T-helper 2 cell treated with Interferon-gamma antibody and Interleukin-4, amounts not matched to agents 100 ng/mL and 5 ng/mL, for 36 hours (primary cell): ENCODE data around the gene FCMR. TPM values are rescaled to one million over a fixed set of nuclear protein-coding genes. Genes with fewer than 3 reads are reported as not detected.

Source experiments
- intact Hi-C: fragments of 100-400 bp; cut with micrococcal nuclease; formaldehyde crosslinking; loops from one replicate; pipeline ENCODE4 v1.15.1; 2023
- total RNA-seq: library from RNA; stranded (reverse); gene quantifications from 2 replicates; pipeline ENCODE4 v1.2.3, GENCODE V29; 2022

Gene FCMR
- total RNA-seq, 1 donor from 2014 or later: 77.6 TPM

DNA sequence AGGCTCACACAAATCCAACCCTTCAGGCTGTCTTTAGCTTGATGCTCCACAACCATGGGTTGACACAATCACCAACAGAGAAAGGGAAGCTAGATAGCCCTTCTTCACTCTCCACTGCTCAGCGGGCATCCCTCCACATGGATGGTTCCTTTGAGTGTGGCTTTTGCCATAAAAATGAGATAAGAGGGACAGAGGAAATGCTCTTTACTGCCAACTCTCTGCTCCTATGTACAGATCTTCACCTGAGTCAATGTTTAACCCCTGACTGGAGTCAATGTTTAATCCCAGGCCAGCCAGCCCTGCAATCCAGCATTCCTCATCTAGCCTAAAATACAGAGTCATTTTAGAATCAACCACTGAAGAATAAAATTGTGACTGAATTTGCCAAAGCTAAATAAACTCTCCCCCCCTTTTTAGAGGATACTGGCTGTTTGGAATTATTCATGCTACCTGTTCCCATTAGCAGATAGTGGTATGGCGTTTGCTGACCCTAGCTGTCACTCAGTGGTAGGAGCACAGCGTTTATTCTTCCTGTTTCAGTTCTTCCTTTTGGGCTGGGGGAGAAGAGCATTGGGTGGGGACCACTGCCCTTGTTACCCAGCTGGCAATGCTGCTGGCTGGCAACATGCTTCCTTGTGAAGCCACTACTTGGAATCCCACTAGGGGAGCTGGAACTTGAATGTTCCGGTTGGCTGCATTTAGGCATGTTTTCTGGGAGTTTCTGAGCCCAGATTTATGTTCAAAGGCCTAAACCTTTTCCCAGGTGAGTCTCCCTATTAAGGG is 29.8 kb upstream of the FCMR start:
- intact Hi-C loops: no loop called here

GRCh38 chr1:206949641-206950040 is 27.9 kb upstream of the FCMR start:
- intact Hi-C loops: no loop called here

DNA sequence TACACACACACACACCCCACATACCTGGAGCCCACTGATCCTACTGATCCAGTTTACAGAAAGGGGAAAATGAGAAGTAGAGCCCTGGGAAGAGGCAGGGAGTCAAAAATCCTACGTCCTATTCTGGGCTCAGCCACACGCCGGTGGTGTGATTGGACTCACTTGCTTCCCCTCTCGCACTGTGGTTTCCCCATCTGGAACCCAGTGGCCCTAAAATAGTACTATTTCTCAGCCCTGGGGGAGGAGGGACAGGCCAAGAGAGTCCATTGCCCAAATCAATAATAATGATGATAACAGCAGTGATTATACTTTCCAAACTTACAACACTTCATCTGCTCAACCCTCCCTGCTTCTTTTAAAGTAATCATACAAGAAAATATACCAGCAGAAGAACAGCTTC is 27.5 kb upstream of the FCMR start:
- intact Hi-C loops: no loop called here

DNA sequence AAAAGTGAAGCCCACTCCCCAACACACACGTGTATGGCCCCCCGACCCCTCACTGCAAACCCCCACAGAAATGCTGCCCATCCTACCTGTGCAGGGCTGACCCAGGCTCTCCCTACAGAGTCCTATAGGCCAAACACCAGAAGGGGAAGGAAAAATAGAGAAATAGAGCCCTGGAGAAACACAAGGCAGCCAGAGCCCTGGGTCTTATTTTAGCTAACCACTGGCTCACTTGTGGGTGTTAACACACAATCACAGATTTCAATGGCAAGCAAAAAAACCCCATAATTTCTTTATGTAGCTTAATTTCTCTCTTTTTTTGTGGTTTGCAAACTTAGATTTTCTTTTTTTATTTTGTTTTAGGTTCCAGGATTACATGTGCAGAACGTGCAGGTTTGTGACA is 25.5 kb upstream of the FCMR start:
- intact Hi-C loops: no loop called here

GRCh38 chr1:206946261-206946660 is 24.5 kb upstream of the FCMR start, which contains the start of gene PIGR:
PIGR (minus strand) TSS chr1:206946466; CDS start chr1:206940531, 5,935 bp downstream.
- intact Hi-C loops: no loop called here

DNA sequence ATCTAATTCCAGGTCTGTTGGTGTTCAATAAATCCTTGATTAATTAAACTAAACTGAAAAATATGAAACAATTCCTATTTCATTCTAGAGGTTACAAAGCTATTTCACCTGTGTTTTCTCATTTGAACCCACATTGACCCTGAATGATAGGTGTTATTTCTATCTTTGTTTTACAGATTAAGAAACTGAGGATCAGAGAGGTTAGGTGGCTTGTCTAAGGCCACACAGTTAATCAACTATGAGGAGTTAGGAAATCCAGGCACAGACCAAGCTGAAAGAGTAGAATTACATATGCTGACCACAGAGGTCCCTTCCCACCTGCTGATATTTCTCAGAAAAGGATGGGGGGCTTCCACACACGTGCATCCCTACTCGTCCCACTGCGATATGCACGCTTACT is 24.0 kb upstream of the FCMR start:
- intact Hi-C loops: no loop called here

- intact Hi-C loops: no loop called here
These were observed 23.0 kb upstream of the FCMR start for GRCh38 chr1:206944703-206945102.

DNA sequence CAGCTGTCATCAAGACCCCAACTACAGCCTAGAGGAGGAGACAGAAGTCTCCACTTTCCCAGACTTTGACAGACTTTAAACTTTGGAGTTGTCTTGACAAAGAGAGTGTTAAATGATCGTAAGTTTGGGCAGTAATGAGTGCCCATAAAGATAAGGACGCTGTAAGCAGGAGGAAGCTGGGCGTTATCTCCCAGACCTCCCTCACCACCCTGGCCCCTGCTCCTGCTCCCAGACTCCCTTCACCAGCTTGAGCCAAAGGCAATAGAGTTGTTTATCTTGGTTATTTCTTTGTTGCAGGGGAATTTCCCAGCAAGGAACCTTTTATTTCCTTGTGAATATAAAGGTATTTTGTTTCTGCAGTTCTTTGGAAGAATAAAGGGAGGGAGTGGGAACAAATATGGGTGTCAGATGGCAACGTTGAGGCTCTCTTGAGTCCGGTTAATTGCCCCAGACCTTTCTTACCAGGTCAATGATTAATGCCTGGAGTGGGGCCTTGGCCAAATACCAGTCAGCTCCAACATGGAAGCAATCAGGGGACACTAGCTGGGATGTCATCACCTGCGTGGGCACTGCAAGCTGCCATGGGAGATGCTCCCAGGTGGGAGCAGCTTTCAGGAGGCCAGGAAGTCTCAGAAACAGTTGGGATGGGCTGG is 20.2 kb upstream of the FCMR start:
- intact Hi-C loops: no loop called here

DNA sequence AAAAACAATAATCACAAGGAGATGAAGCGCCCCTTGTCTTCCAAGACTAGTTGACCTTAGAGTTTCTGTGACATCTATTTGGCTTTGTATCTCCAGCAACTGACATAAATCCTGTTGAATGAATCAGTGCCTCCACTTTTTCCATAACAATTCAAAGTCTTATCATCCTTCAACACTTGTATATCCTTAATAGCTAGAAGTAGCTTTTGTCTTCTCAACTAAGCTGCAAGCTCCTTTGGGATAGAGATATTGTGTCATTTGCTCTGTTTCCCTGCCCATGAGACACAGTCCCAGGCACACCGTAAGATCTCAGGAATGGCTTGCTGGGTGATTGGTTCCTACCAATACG is 18.8 kb upstream of the FCMR start:
- intact Hi-C loops: no loop called here

DNA sequence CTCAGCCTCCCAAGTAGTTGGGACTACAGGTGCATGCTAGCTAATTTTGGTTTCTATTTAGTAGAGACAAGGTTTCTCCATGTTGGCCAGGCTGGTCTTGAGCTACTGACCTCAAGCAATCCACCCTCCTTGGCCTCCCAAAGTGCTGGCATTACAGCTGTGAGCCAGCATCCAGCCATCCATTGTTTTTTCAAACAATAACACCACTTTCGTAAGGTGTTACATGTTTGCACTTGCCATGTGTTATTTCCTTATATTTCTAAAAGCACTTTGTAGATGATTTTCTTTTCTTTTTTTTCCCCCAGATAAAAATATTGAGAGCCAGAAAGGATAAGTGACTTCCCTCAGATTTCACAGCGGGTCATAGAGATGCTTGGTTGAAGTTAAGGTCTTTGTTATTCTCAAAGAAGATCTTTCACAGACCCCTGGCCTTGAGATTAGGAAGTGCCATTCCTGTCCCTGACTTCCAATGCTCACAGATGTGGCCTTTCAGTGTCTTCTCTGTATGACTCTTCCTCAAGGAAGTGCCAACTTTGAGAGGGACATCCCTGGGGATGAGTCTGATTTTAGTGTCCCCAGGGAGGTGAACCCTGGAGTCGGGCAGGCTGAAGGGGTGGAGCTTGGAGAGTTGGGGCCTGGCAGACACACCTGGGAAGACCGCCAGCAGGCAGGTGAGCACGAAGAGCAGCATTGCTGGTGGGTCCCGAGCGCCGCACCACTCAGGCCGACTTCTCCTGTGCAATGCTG is 18.3 kb upstream of the FCMR start:
- intact Hi-C loops: loop anchor here (10.0 kb wide), 1 partner anchor 135 kb away; no protein-coding TSS in a partner anchor

GRCh38 chr1:206939131-206939530 is 17.4 kb upstream of the FCMR start:
- intact Hi-C loops: loop anchor here (10.0 kb wide), 1 partner anchor 136 kb away; no protein-coding TSS in a partner anchor

DNA sequence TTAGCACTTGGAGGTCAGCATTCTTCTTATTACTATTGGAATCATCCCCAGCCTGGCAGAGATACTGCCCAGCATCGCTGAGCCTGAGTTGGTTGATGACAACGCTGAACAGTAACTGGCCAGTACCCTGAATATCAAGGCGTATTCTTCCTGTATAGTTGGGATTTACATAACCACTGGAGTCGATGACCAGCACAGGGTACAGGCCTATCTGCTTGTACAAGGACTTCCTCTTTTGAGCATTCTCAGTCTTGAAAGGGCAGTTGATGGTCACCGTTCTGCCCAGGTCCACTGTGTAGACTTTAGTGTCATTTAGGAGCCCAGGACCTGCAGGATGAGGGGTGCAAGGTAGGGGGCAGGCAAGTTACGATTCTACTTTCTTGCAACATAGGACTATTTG is 15.7 kb upstream of the FCMR start:
- intact Hi-C loops: loop anchor here (10.0 kb wide), 1 partner anchor 137 kb away; no protein-coding TSS in a partner anchor

- intact Hi-C loops: loop anchor here (1.0 to 10.0 kb wide), 2 partner anchors 47 to 139 kb away; no protein-coding TSS in a partner anchor
These were observed 13.8 kb upstream of the FCMR start for GRCh38 chr1:206935491-206936067.

DNA sequence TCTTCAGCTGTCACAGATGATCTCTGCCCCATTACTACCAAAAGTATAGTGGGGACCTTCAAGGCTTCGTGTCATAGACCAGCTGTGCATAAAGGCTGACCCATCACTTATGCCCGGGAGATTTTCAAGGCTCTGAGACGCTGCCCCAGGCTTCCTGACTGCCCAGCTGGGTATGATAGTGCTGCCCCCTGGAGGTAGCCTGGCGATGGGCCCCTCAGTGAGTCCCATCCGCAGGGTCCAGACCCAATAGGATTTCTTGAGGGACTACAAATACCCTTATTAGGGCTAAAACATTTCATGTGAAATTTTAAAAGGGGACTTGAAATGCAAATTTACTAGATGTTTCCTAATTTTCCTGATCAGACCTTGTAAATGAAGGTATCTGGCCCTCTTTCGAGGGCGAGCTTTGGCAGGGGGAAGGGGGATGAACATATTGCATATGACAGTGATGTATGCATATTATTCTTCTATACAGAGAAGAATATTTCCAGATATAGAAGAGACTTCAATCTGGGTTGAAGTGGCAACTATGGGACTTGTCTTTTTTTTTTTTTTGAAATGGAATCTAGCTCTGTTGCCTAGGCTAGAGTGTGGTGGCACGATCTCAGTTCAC is 11.7 kb upstream of the FCMR start:
- intact Hi-C loops: loop anchor here (10.0 kb wide), 1 partner anchor 141 kb away; no protein-coding TSS in a partner anchor

GRCh38 chr1:206932177-206932576 is 10.4 kb upstream of the FCMR start:
- intact Hi-C loops: loop anchor here (10.0 kb wide), 1 partner anchor 143 kb away; no protein-coding TSS in a partner anchor

DNA sequence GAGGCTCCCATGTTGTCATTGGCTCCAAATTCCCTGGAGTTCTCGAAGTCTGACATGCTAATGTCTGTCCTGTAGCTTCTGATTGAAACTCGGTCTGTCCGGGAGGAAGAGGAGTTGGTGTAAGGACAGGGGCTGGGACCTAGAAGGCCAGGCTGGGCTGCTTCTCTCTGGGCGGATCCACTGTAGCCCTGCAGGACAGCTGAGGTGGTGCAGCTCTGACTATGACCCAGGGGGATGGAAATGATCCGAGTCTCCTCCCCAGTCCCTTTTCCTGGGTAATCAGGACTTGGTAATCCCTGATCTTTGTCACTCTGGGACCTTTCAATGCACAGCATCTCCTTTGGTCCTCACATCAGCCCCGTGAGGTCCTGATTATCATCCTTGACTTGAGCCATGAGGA is 10.0 kb upstream of the FCMR start:
- intact Hi-C loops: loop anchor here (10.0 kb wide), 1 partner anchor 143 kb away; no protein-coding TSS in a partner anchor

DNA sequence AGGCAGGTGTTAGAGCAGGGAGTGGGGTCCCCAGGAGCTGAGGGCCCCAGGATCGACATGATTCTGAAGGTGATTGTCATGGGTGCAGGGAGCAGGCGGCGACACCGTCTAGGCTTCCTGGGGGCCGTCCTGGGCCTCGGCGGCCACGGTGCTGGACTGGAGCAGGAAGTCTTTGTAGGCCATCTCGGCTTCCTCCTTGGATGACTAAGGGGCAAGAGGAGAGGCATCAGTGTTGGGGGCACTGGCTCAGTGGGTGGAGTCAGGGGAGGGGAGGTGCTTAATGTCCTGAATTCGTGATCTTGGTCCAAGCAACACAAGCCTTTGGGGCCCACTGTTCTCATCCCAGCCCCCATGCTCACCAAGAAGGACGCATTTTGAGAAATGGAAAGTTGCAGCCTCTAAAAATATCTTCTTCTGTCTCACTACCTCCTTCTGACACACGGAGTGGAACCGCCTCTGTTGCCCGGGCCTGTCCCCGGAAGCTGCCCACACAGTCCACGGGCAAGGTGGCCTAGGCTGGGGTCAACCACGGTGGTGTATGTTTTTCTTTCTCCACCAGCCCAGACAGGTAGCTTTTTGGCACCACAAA is 8.6 kb upstream of the FCMR start:
- intact Hi-C loops: loop anchor here (10.0 kb wide), 1 partner anchor 144 kb away; no protein-coding TSS in a partner anchor

DNA sequence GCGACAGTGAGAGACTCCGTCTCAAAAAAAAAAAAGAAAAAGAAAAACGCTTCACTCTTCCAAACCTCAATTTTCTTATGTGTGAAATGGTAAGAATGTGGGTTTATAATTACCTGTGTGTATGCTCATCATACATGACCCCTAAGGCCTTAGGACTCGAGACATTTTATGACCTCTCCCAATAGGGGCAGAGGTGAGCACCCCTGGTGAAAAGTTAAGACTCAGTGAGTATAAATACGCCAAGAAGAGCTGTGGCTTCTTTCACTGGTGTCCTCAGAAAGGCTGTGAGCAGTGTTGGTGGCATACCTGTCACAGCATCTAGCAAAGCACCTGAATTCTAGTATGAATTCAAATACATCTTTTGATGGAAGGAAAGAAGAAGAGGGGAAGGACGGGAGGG is 7.8 kb upstream of the FCMR start:
- intact Hi-C loops: loop anchor here (10.0 kb wide), 1 partner anchor 125 kb away; the partner anchor contains the start of genes PFKFB2 and YOD1

DNA sequence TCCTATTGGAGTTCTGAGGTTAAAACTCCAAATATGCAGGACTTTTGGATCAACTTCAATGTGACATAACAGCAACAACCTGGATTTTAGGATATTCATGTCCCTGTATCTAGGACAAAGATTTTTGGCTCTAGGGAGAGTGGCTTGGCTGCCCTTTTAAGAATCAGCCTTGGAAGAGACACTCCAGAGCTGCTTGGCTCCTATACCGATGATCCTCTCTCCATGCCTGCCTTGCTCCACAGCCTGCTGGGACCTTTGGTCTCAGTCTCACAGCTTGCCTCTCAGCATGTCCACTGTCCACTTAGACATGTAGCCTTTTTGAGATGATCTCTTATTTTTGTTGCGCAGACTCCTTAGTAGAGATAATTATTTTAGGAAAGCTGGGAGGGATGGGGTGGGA is 4.5 kb upstream of the FCMR start:
- intact Hi-C loops: loop anchor here (10.0 kb wide), 1 partner anchor 129 kb away; the partner anchor contains the start of genes PFKFB2 and YOD1

DNA sequence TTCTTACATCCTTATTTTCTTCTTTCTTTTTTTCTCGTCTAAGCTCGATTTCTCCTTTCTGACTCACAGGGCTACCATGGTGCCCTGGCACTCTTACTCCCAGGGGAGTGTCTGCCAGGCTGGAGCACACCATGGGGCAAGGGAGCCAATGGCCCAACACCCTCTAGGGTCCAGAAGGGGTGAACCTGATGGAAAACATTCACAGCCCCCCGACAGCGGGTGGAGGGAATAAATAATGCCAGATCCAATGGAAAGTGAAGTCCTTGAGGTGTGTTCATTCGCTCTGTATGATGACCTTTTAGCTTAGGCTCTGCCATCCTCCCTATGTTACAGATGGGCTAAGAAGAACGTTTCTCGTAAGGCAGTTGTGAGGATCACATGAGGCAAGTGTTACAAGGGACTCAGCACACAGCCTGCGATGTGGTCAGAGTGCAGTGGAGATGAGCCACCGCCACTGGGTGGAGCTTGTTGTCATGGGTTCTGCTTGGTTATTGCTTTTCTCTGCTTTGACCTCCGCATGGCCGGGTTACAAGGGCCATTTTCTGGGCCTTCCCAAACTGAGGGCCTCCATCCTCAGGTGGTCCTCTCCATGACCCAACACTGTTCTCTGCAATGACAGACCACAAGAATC is 3.5 kb upstream of the FCMR start:
- intact Hi-C loops: loop anchor here (10.0 kb wide), 1 partner anchor 130 kb away; the partner anchor contains the start of genes PFKFB2 and YOD1
